Endothelial cell of umbilical vein (primary cell): ENCODE data around the gene BMPR1A.

Experiments
- POLR2AphosphoS5 ChIP-seq: IDR thresholded peaks from 2 replicates; pipeline ENCODE4 v1.6.1; 2012; ENCODE audit warnings: low read depth, mild to moderate bottlenecking, control low read depth, low read length, moderate library complexity; ENCODE audit not compliant: insufficient read depth
- TF ChIP-seq, protein P1 (sequence below), 2 donors: IDR thresholded peaks; 1 replicate in 1 of 2; 2 replicates in 1 of 2; pipeline ENCODE4 v1.5.1; 2011; ENCODE audit warnings: low read length in 2 of 2, mild to moderate bottlenecking in 2 of 2, moderate library complexity in 2 of 2, control low read depth in 1 of 2, inconsistent platforms in 1 of 2, low read depth in 1 of 2; ENCODE audit not compliant: insufficient read depth in 1 of 2; ENCODE audit errors: extremely low read depth in 1 of 2

DNA sequence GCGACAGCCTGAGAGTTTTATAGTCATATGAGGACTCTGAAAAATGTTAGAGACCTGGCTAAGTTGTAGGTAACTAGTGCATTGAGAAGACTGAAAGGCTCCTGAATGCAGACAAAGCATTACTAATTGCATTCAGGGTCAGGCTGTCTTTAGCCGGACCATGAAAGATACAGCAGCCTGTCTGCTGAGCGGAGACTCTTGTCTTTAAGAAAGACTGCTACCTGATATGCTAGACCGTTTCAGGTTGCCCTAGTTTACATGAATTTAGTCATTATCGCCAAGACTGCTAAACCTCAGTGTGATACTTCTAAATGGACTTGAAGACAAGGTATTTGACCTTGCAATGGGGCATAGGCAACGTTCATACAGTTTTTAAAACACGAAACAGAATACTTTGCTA is 81.2 kb downstream of the BMPR1A start:
- TF ChIP-seq, protein P1, sequence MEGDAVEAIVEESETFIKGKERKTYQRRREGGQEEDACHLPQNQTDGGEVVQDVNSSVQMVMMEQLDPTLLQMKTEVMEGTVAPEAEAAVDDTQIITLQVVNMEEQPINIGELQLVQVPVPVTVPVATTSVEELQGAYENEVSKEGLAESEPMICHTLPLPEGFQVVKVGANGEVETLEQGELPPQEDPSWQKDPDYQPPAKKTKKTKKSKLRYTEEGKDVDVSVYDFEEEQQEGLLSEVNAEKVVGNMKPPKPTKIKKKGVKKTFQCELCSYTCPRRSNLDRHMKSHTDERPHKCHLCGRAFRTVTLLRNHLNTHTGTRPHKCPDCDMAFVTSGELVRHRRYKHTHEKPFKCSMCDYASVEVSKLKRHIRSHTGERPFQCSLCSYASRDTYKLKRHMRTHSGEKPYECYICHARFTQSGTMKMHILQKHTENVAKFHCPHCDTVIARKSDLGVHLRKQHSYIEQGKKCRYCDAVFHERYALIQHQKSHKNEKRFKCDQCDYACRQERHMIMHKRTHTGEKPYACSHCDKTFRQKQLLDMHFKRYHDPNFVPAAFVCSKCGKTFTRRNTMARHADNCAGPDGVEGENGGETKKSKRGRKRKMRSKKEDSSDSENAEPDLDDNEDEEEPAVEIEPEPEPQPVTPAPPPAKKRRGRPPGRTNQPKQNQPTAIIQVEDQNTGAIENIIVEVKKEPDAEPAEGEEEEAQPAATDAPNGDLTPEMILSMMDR (IDR thresholded peaks at IDR 0.05; ENCODE audit: extremely low read depth in 1 of 2, insufficient read depth in 1 of 2, low read depth in 1 of 2, low read length in 2 of 2): no peak
- TF ChIP-seq POLR2AphosphoS5: no peak
